ENCODE measurements around the gene CRADD. TPM values are rescaled to one million over a fixed set of nuclear protein-coding genes. Genes with fewer than 3 reads are reported as not detected.

Gene CRADD
- total RNA-seq, 2 donors from 2014 or later, result 7.7 to 9.1 TPM

DNA sequence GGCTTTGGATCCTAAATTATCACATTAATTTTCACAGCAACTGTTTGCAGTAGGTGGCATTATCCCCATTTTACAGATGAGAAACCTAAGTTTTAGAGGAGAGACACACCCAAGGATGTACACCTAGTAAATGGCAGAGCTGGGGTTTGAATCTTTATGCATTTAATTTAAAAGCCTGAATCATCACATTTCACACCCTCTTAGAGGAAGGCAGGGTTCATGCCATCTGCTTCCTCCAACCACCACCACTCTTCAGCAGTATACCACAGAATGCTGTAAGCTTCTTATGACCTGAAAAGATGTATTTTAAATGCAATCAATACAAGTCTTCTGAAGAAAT is 90.3 kb downstream of the CRADD start:
- H3K36me3 ChIP-seq (ENCODE audit: control insufficient read depth, insufficient read depth, low read length), result no peaks in the 10 kb centered on the region
- peaks cover 3% of the 10 kb centered on the region for H3K4me1 ChIP-seq (ENCODE audit: control insufficient read depth, insufficient read depth, low read length)
- H3K9me3 Mint-ChIP-seq, result no peaks in the 10 kb centered on the region
- no peaks in the 10 kb centered on the region for H3K36me3 Mint-ChIP-seq (ENCODE audit: low read depth)
- H3K27ac ChIP-seq (ENCODE audit: low read depth, low read length), result no peak overlapping the region
- no peak overlapping the region for H3K27ac Mint-ChIP-seq
- TF ChIP-seq, protein P1, sequence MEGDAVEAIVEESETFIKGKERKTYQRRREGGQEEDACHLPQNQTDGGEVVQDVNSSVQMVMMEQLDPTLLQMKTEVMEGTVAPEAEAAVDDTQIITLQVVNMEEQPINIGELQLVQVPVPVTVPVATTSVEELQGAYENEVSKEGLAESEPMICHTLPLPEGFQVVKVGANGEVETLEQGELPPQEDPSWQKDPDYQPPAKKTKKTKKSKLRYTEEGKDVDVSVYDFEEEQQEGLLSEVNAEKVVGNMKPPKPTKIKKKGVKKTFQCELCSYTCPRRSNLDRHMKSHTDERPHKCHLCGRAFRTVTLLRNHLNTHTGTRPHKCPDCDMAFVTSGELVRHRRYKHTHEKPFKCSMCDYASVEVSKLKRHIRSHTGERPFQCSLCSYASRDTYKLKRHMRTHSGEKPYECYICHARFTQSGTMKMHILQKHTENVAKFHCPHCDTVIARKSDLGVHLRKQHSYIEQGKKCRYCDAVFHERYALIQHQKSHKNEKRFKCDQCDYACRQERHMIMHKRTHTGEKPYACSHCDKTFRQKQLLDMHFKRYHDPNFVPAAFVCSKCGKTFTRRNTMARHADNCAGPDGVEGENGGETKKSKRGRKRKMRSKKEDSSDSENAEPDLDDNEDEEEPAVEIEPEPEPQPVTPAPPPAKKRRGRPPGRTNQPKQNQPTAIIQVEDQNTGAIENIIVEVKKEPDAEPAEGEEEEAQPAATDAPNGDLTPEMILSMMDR (conservative IDR thresholded peaks at IDR 0.05), result peak; percentile 30
- H3K4me3 ChIP-seq (ENCODE audit: low read length), result no peak overlapping the region
- DNase-seq, result no peak
- H3K9me3 ChIP-seq (ENCODE audit: control insufficient read depth, low read length), result no peaks in the 10 kb centered on the region
- peaks cover 22% of the 10 kb centered on the region for H3K4me1 Mint-ChIP-seq
- no peaks in the 10 kb centered on the region for H3K27me3 Mint-ChIP-seq (ENCODE audit: insufficient read depth)
- no peak overlapping the region for H3K4me3 Mint-ChIP-seq
- H3K9ac ChIP-seq (ENCODE audit: extremely low read depth, low read length, poor library complexity, severe bottlenecking), result no peak overlapping the region
- no peaks in the 10 kb centered on the region for H3K27me3 ChIP-seq (ENCODE audit: control insufficient read depth, insufficient read depth, low read length, poor library complexity, severe bottlenecking)

DNA sequence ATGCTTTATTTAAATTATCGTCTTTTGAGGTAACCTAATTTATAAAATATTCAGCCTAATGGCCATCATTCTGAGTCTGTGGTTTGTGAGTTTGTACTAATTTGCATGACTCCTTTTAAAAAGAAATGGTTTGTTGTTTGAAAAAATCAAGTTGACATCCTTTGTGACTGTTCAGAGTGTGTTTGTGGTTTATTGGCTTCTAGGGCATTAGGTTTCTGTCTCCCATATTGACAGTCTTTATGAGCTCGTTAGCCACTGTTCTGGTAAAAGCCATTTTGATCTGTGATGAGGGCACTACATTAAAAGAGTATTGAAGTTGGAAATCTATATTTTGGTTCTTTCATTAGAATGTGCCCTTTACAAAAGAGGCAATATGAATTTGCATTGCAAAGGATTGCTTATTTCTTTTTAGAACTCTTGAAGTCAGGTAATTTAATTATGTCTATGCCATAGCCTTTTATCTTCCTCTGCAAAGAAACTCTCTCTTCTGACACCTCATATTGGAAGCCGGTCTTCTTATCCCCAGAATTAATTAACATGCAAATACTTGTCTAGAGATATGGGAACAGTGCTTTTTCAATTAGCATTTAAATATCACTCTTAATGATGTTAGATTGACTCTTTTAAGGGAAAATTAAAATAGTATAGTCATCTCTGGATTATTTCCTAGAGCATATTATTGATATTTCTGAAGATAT is 95.0 kb downstream of the CRADD start:
- Histone ChIP-seq H3K36me3 (ENCODE audit: control insufficient read depth, insufficient read depth, low read length) (no peaks in the 10 kb centered on the region), H3K27ac (ENCODE audit: low read depth, low read length) (no peak overlapping the region), H3K4me1 (ENCODE audit: control insufficient read depth, insufficient read depth, low read length) (no peaks in the 10 kb centered on the region), H3K9ac (ENCODE audit: extremely low read depth, low read length, poor library complexity, severe bottlenecking) (no peak overlapping the region), H3K27me3 (ENCODE audit: control insufficient read depth, insufficient read depth, low read length, poor library complexity, severe bottlenecking) (no peaks in the 10 kb centered on the region), H3K9me3 (ENCODE audit: control insufficient read depth, low read length) (no peaks in the 10 kb centered on the region), H3K4me3 (ENCODE audit: low read length) (no peak overlapping the region)
- Mint-ChIP-seq H3K9me3 (no peaks in the 10 kb centered on the region), H3K4me1 (peaks cover 5% of the 10 kb centered on the region), H3K27me3 (ENCODE audit: insufficient read depth) (no peaks in the 10 kb centered on the region), H3K36me3 (ENCODE audit: low read depth) (no peaks in the 10 kb centered on the region), H3K4me3 (no peak overlapping the region), H3K27ac (no peak overlapping the region)
- no peak for DNase-seq
- WGBS, 2 experiments (ENCODE audit: insufficient coverage in 1 of 2, insufficient read length in 1 of 2), result 82 to 93% methylated on average over 2 of the region's 3 CpGs
- TF ChIP-seq, protein P1 (conservative IDR thresholded peaks at IDR 0.05), result no peak

DNA sequence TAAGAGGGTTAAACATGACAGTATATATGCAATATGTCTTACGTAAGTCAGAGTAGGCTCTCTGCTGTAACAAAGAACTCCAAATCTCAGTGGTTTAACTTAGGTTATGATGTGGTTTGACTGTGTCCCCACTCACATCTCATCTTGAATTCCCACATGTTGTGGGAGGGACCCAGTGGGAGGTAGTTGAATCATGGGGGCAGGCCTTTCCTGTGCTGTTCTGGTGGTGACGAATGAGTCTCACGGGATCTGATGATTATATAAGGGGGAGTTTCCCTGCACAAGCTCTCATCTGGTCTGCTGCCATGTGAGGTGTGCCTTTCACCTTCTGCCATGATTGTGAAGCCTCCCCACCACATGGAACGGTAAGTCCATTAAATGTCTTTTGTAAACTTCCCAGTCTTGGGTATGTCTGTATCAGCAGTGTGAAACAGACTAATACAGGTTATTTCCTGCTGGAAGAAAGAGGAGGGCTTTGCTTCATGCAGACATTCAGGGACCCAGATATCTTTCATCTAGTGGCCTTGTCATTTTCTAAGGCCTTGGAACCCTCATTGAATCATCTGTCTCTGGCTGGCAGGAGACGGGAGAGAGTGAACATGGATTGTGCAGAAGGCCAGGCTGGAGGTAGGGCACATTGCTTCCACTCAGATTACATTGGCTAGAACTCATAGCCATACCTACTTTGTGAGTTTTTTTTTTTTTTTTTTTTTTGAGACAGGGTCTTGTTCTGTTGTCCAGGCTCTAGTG is 96.1 kb downstream of the CRADD start:
- no peak overlapping the region for H3K27ac ChIP-seq (ENCODE audit: low read depth, low read length)
- no peak overlapping the region for H3K9ac ChIP-seq (ENCODE audit: extremely low read depth, low read length, poor library complexity, severe bottlenecking)
- Mint-ChIP-seq H3K4me3 (no peak overlapping the region), H3K9me3 (no peaks in the 10 kb centered on the region), H3K27me3 (ENCODE audit: insufficient read depth) (no peaks in the 10 kb centered on the region), H3K27ac (no peak overlapping the region), H3K4me1 (peaks cover 5% of the 10 kb centered on the region), H3K36me3 (ENCODE audit: low read depth) (no peaks in the 10 kb centered on the region)
- WGBS, 2 experiments (ENCODE audit: insufficient coverage in 1 of 2, insufficient read length in 1 of 2), result 95 to 100% methylated on average over 1 to 5 of the region's 5 CpGs
- no peaks in the 10 kb centered on the region for H3K27me3 ChIP-seq (ENCODE audit: control insufficient read depth, insufficient read depth, low read length, poor library complexity, severe bottlenecking)
- H3K4me3 ChIP-seq (ENCODE audit: low read length), result no peak overlapping the region
- no peaks in the 10 kb centered on the region for H3K9me3 ChIP-seq (ENCODE audit: control insufficient read depth, low read length)
- TF ChIP-seq, protein P1 (conservative IDR thresholded peaks at IDR 0.05), result no peak
- DNase-seq, result no peak
- H3K36me3 ChIP-seq (ENCODE audit: control insufficient read depth, insufficient read depth, low read length), result no peaks in the 10 kb centered on the region
- H3K4me1 ChIP-seq (ENCODE audit: control insufficient read depth, insufficient read depth, low read length), result no peaks in the 10 kb centered on the region
